ENCODE results near the gene PPP1R15B.

PPP1R15B gene

GRCh38 chr1:204450461-204451257, 39.0 kb upstream of the PPP1R15B start:
- H3K4me3 ChIP-seq (ENCODE audit: low read depth, low read length) = no peak overlapping the region
- H3K4me1 ChIP-seq (ENCODE audit: control insufficient read depth, insufficient read depth, low read length) = peaks cover 23% of the 10 kb centered on the region
- H3K9ac ChIP-seq (ENCODE audit: low read depth, low read length) = no peak overlapping the region
- H3K27ac ChIP-seq (ENCODE audit: low read depth, low read length) = peak overlapping the region; percentile 14
- H3K27me3 ChIP-seq (ENCODE audit: control insufficient read depth, insufficient read depth, low read length) = no peaks in the 10 kb centered on the region
- H3K9me3 ChIP-seq (ENCODE audit: control insufficient read depth, insufficient read depth, low read length) = no peaks in the 10 kb centered on the region
- H3K36me3 ChIP-seq (ENCODE audit: control insufficient read depth, insufficient read depth, low read length) = peaks cover 8% of the 10 kb centered on the region

- Histone ChIP-seq H3K4me1 (ENCODE audit: control insufficient read depth, insufficient read depth, low read length) (peaks cover 17% of the 10 kb centered on the region), H3K27me3 (ENCODE audit: control insufficient read depth, insufficient read depth, low read length) (no peaks in the 10 kb centered on the region), H3K36me3 (ENCODE audit: control insufficient read depth, insufficient read depth, low read length) (peaks cover 16% of the 10 kb centered on the region), H3K9ac (ENCODE audit: low read depth, low read length) (no peak overlapping the region), H3K9me3 (ENCODE audit: control insufficient read depth, insufficient read depth, low read length) (no peaks in the 10 kb centered on the region), H3K4me3 (ENCODE audit: low read depth, low read length) (no peak overlapping the region), H3K27ac (ENCODE audit: low read depth, low read length) (no peak overlapping the region)
Observed at GRCh38 chr1:204449678-204450280, 38.2 kb upstream of the PPP1R15B start.

DNA sequence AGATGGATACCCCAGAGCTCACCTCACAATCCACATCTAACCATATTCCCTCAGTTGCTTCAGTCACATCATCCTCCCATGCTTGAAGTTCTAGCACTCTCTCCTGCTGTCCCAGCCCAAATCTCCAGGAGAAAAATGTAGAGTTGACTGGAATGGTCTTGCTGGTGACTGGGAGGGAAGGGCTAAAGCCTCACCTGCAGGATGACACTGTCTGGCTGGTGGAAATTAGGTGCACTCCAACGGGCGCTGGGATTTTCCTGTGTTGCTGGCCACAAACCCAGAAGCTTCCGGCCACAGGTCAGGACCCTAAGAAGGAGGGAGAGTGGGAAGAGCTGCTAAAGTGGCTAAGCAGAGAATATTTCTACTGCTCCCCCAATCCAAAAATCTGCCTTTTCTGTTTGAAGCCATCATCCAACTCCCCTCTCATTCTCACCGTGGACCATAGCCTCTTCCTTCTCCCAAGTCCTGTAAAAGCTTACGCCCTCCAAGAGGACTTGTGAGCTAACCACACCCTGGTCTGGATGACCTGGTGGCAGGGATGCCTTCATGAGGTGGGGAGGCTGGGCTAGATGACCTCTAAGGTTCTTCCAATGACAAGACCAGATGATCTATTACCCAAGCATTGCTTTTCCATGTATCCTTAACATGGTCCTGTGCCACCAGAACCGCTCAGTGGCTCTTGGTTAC, 37.5 kb upstream of the PPP1R15B start:
- peaks cover 20% of the 10 kb centered on the region for H3K36me3 ChIP-seq (ENCODE audit: control insufficient read depth, insufficient read depth, low read length)
- no peak overlapping the region for H3K27ac ChIP-seq (ENCODE audit: low read depth, low read length)
- peaks cover 12% of the 10 kb centered on the region for H3K4me1 ChIP-seq (ENCODE audit: control insufficient read depth, insufficient read depth, low read length)
- no peak overlapping the region for H3K9ac ChIP-seq (ENCODE audit: low read depth, low read length)
- H3K4me3 ChIP-seq (ENCODE audit: low read depth, low read length) = no peak overlapping the region
- no peaks in the 10 kb centered on the region for H3K27me3 ChIP-seq (ENCODE audit: control insufficient read depth, insufficient read depth, low read length)
- H3K9me3 ChIP-seq (ENCODE audit: control insufficient read depth, insufficient read depth, low read length) = no peaks in the 10 kb centered on the region

- H3K9me3 ChIP-seq (ENCODE audit: control insufficient read depth, insufficient read depth, low read length) = no peaks in the 10 kb centered on the region
Observed at GRCh38 chr1:204448344-204448964, 36.8 kb upstream of the PPP1R15B start.

DNA sequence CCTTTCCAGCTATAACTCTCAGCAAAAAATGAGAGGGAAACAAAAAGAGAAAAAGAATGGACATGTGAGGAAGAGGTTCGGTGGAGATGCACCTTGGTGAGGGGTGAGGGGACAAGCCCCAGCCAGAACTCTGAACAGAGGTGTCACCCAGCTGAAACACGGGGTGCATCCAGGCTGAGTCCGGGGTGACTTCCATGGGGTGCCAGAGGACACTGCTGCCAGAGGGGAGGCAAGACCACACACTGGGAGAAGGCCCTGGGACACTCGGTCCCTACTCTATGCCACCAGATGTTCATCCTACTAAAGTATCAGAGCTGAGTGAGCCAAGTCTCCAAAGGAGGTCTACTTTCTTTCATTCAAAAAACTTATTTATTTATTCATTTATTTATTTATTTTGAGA, 36.1 kb upstream of the PPP1R15B start:
- no peak overlapping the region for H3K9ac ChIP-seq (ENCODE audit: low read depth, low read length)
- no peak overlapping the region for H3K4me3 ChIP-seq (ENCODE audit: low read depth, low read length)
- no peaks in the 10 kb centered on the region for H3K9me3 ChIP-seq (ENCODE audit: control insufficient read depth, insufficient read depth, low read length)
- peaks cover 34% of the 10 kb centered on the region for H3K36me3 ChIP-seq (ENCODE audit: control insufficient read depth, insufficient read depth, low read length)
- H3K27me3 ChIP-seq (ENCODE audit: control insufficient read depth, insufficient read depth, low read length) = no peaks in the 10 kb centered on the region
- H3K27ac ChIP-seq (ENCODE audit: low read depth, low read length) = no peak overlapping the region
- H3K4me1 ChIP-seq (ENCODE audit: control insufficient read depth, insufficient read depth, low read length) = peaks cover 4% of the 10 kb centered on the region

More at GRCh38 chr1:204448344-204448964, 36.8 kb upstream of the PPP1R15B start:
- Histone ChIP-seq H3K36me3 (ENCODE audit: control insufficient read depth, insufficient read depth, low read length) (peaks cover 27% of the 10 kb centered on the region), H3K9ac (ENCODE audit: low read depth, low read length) (no peak overlapping the region), H3K27me3 (ENCODE audit: control insufficient read depth, insufficient read depth, low read length) (no peaks in the 10 kb centered on the region), H3K27ac (ENCODE audit: low read depth, low read length) (no peak overlapping the region), H3K4me1 (ENCODE audit: control insufficient read depth, insufficient read depth, low read length) (peaks cover 11% of the 10 kb centered on the region), H3K4me3 (ENCODE audit: low read depth, low read length) (no peak overlapping the region)

DNA sequence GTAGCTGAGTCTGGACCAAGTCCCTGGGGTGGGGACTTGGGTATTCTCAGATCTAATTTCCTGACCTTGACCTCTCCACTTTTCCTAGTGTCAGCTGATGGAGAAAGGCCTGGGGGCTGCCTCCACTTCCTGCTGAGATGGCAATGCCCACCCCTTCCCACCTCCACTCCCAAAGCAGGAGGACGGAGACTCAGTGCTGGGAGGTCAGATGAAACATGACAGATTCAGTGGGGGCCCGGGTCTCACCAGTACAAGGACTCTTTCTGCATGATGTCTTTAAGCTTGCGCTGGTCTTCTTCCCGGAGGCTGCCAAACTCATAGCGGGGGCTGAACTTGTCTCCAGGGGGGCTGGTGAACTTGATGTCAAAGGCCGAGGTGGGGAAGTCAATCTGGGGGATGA, 35.6 kb upstream of the PPP1R15B start:
- no peak overlapping the region for H3K4me3 ChIP-seq (ENCODE audit: low read depth, low read length)
- H3K9ac ChIP-seq (ENCODE audit: low read depth, low read length) = no peak overlapping the region
- H3K27me3 ChIP-seq (ENCODE audit: control insufficient read depth, insufficient read depth, low read length) = no peaks in the 10 kb centered on the region
- H3K36me3 ChIP-seq (ENCODE audit: control insufficient read depth, insufficient read depth, low read length) = peaks cover 39% of the 10 kb centered on the region
- H3K27ac ChIP-seq (ENCODE audit: low read depth, low read length) = no peak overlapping the region
- H3K9me3 ChIP-seq (ENCODE audit: control insufficient read depth, insufficient read depth, low read length) = no peaks in the 10 kb centered on the region
- peaks cover 4% of the 10 kb centered on the region; the same call in 1 of the 2 replicates for H3K4me1 ChIP-seq (ENCODE audit: control insufficient read depth, insufficient read depth, low read length)

- Histone ChIP-seq H3K9me3 (ENCODE audit: control insufficient read depth, insufficient read depth, low read length) (no peaks in the 10 kb centered on the region), H3K36me3 (ENCODE audit: control insufficient read depth, insufficient read depth, low read length) (peaks cover 44% of the 10 kb centered on the region), H3K27ac (ENCODE audit: low read depth, low read length) (no peak overlapping the region), H3K4me3 (ENCODE audit: low read depth, low read length) (no peak overlapping the region), H3K4me1 (ENCODE audit: control insufficient read depth, insufficient read depth, low read length) (peaks cover 4% of the 10 kb centered on the region; the same call in 1 of the 2 replicates), H3K27me3 (ENCODE audit: control insufficient read depth, insufficient read depth, low read length) (no peaks in the 10 kb centered on the region), H3K9ac (ENCODE audit: low read depth, low read length) (no peak overlapping the region)
Observed at GRCh38 chr1:204446413-204447111, 34.9 kb upstream of the PPP1R15B start.

DNA sequence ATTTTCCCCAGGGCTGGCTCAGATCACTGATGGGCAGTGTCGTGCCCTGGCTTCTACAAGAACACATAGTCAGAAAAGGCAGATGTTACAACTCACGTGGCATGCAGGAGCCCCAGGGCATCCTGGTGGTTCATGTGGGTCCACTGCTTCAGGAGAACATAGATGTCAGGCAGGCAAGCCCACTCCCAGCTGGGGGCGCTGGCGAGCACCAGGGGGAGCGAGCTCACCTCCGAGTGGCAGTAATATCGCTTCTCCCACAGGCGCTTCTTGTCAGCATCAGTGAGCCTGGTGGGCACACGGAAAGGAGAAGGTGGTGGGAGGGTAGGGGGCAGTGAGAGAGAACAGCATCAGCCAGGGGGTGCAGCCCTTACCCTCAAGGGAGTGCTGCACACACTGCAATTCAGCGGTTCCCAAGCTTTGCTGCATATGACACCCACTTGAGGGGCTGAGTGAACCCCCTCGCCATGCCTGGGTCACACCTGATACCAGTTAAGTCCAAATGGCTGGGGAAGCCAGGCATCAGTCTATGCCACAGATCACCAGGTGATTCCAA, 34.3 kb upstream of the PPP1R15B start:
- Histone ChIP-seq H3K4me3 (ENCODE audit: low read depth, low read length) (no peak overlapping the region), H3K4me1 (ENCODE audit: control insufficient read depth, insufficient read depth, low read length) (peaks cover 4% of the 10 kb centered on the region; the same call in 1 of the 2 replicates), H3K36me3 (ENCODE audit: control insufficient read depth, insufficient read depth, low read length) (peaks cover 48% of the 10 kb centered on the region), H3K27me3 (ENCODE audit: control insufficient read depth, insufficient read depth, low read length) (no peaks in the 10 kb centered on the region), H3K27ac (ENCODE audit: low read depth, low read length) (no peak overlapping the region), H3K9ac (ENCODE audit: low read depth, low read length) (no peak overlapping the region), H3K9me3 (ENCODE audit: control insufficient read depth, insufficient read depth, low read length) (no peaks in the 10 kb centered on the region)

GRCh38 chr1:204443871-204444581, 32.4 kb upstream of the PPP1R15B start:
- H3K36me3 ChIP-seq (ENCODE audit: control insufficient read depth, insufficient read depth, low read length) = peaks cover 50% of the 10 kb centered on the region
- H3K9ac ChIP-seq (ENCODE audit: low read depth, low read length) = no peak overlapping the region

GRCh38 chr1:204443260-204443619, 31.6 kb upstream of the PPP1R15B start:
- H3K9me3 ChIP-seq (ENCODE audit: control insufficient read depth, insufficient read depth, low read length) = no peaks in the 10 kb centered on the region

More at GRCh38 chr1:204443871-204444581, 32.4 kb upstream of the PPP1R15B start:
- no peak overlapping the region for H3K27ac ChIP-seq (ENCODE audit: low read depth, low read length)
- H3K9me3 ChIP-seq (ENCODE audit: control insufficient read depth, insufficient read depth, low read length) = no peaks in the 10 kb centered on the region
- H3K4me3 ChIP-seq (ENCODE audit: low read depth, low read length) = no peak overlapping the region
- no peaks in the 10 kb centered on the region for H3K4me1 ChIP-seq (ENCODE audit: control insufficient read depth, insufficient read depth, low read length)
- no peaks in the 10 kb centered on the region for H3K27me3 ChIP-seq (ENCODE audit: control insufficient read depth, insufficient read depth, low read length)

More at GRCh38 chr1:204443260-204443619, 31.6 kb upstream of the PPP1R15B start:
- Histone ChIP-seq H3K27me3 (ENCODE audit: control insufficient read depth, insufficient read depth, low read length) (no peaks in the 10 kb centered on the region), H3K9ac (ENCODE audit: low read depth, low read length) (no peak overlapping the region), H3K4me1 (ENCODE audit: control insufficient read depth, insufficient read depth, low read length) (no peaks in the 10 kb centered on the region), H3K36me3 (ENCODE audit: control insufficient read depth, insufficient read depth, low read length) (peaks cover 55% of the 10 kb centered on the region), H3K27ac (ENCODE audit: low read depth, low read length) (no peak overlapping the region), H3K4me3 (ENCODE audit: low read depth, low read length) (no peak overlapping the region)
